Activated CD4-positive, alpha-beta T cell treated with anti-CD3 and anti-CD28 coated beads, Interleukin-2, amount 50 U/mL, for 1 hour (primary cell): ENCODE data around the gene MAPK11.
"Not testable (repeated sequence)": the region's sequence is repeated elsewhere in the genome, so short reads cannot be mapped to it uniquely, and the experiment has no call there.

Experiments
- DNase-seq: peaks from one replicate; pipeline ENCODE4 v3.0.0-alpha.2; 2020

Gene MAPK11

DNA sequence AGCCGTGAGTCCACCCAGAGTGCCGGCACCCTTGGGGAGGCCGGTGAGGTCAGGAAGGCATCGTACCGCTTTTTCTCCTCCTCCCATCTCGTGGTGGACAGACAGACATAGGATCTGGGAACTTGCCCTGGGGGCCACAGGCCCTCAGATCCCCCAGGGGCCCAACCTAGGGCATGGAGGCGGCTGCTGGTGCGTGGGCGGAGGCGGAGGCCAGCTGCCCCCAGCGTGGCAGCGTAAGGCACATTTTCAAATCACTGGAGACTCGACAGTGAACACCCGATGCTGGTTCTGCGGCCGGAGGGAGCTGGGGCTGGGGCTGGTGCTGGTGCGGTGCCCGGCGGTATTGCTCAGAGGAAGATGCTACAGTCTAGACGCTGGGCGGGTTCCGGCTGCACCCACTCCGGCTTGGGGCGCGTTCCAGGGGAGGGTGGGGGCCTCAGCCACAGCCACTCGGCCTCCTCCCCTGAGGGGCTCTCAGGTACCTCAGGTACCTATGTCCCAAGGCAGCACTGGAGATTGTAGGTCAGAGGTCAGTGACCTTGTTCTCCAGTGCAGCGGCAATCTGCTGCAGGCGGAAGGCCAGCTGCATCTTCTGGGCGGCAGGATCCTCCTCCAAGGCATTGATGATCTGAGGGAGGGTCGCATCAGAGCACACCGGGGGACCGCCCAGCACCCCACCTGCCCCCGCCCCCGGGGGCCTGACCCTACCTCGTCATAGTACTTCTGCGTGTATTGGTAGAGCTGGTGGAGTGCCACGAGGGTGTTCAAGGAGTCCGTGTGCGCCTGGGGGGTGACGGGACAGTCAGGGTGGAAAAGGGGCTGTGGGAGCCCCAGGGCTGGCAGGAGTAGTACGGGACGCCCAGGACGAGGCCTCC is 5.2 kb upstream of the MAPK11 start:
- no peak for DNase-seq

DNA sequence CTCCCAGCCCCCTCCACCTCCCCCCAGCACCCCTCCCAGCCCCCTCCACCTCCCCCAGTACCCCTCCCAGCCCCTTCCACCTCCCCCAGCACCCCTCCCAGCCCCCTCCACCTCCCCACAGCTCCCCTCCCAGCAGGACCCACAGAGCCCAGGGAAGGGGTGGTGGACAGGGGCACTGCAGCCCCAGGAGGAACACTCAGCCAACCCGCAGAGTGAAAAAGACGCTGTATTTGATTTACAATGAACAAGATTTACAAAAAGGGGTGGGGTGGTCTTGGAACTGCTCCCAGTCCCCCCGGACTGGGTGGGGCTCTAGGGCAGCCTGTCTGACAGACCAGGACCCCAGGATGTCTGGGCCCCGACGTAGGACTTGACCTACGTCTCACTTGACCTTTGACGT is 4.6 kb upstream of the MAPK11 start:
- no peak for DNase-seq

- DNase-seq: peak; percentile 34
These were observed 4.1 kb upstream of the MAPK11 start for GRCh38 chr22:50274311-50274710.

DNA sequence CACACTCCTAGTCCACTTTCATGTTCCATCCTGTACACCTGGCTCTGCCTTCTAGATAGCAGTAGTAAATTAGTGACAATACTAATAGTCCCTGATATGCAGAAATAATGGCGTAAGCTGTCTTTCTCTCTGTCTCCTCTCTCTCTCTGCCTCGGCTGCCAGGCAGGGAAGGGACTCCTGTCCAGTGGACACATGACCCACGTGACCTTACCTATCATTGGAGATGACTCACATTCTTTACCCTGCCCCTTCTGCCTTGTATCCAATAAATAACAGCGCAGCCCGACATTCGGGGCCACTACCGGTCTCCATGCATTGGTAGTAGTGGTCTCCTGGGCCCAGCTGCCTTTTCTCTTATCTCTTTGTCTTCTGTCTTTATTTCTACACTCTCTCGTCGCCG is 3.6 kb upstream of the MAPK11 start:
- not testable (repeated sequence) for DNase-seq

DNA sequence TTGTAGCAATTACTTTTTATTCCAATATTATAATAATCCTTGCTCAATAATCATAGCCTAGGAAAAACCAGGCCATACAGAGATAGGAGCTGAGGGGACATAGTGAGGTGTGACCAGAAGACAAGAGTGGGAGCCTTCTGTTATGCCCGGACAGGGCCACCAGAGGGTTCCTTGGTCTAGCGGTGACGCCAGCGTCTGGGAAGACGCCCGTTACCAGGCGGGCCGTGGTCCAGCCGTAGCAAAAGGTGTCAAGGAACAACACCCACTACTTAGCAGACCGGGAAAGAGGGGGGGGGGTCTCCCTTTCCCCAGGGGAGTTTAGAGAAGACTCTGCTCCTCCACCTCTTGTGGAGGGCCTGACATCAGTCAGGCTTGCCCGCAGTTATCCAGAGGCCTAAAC is 3.2 kb upstream of the MAPK11 start:
- not testable (repeated sequence) for DNase-seq

GRCh38 chr22:50272044-50272802 is 2.0 kb upstream of the MAPK11 start:
- no peak for DNase-seq

GRCh38 chr22:50271519-50271970 is 1.4 kb upstream of the MAPK11 start:
- peak; percentile 53 for DNase-seq

GRCh38 chr22:50270666-50271394 is 650 bp upstream of the MAPK11 start:
- peak; percentile 73 for DNase-seq

DNA sequence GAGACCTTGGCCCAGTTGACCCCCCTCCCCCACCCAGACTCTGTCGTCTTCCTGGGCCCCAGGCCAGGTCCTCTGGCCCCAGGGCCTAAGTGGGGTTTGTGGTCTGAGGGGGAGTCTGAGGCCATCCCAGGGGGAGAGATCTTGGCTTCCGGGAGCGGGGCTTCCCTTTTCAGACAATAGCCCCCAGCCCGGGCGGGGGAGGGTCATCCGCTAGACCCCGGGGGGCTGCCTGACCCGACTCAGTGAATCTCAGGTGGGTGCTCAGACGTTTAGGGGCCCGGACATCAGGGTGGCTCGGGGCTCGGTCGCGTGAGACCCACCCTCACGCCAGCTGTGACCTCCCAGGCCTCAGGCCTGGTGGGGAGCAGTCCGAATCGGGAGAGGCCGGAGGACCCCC is 609 bp downstream of the MAPK11 start:
- DNase-seq: no peak

GRCh38 chr22:50268655-50269113 is 1.5 kb downstream of the MAPK11 start:
- no peak for DNase-seq

GRCh38 chr22:50267591-50268390 is 2.4 kb downstream of the MAPK11 start:
- DNase-seq: peak; percentile 59

DNA sequence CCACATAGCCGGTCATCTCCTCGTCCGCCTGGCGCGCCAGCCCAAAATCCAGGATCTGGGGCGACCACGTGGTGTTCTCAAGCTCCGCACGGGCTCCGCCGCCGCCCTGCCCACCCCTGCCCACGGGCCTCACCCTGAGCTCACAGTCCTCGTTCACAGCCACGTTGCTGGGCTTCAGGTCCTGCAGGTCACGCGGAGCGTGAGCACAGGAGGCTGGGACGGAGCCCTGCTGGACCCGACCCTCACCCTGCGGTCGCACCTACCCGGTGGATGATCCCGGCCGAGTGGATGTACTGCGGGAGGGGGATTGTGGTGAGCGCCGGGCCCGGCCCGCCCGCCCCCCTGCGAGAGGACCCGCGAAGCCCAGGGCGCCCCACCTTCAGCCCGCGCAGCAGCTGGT is 3.2 kb downstream of the MAPK11 start:
- no peak for DNase-seq

- DNase-seq: no peak
These were observed 5.1 kb downstream of the MAPK11 start for GRCh38 chr22:50264946-50265669.

DNA sequence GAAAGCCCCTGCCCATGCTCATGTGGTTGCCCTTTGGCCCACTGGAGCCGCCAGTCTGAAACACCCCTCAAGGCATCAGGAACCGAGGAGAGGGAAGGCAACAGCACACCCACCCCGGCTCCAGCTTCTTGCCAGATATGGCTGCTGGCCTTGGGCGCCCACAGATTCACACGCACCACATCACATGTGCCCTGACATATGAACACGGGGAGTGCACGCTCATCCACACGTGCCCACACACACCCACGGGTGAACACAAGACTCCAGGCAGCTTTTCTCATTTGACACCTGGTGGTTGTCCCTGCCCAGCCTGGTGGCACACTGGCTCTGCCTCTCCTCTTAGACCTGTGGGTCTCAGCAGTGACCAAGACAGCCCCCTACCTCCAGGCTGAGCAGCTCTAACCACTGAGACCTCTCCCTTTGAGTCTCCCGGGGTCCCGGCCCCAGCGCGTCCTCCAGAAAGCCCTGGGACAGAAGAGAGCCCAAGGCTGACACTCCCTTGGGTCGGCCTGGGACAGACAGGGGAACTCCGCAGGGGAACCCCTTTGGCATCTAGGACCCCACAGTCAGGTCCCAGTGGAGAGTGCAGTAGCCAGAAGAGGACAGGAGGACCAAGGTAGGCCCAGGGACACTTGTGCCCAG is 6.0 kb downstream of the MAPK11 start:
- no peak for DNase-seq

GRCh38 chr22:50262973-50263617 is 7.1 kb downstream of the MAPK11 start:
- DNase-seq: no peak

DNA sequence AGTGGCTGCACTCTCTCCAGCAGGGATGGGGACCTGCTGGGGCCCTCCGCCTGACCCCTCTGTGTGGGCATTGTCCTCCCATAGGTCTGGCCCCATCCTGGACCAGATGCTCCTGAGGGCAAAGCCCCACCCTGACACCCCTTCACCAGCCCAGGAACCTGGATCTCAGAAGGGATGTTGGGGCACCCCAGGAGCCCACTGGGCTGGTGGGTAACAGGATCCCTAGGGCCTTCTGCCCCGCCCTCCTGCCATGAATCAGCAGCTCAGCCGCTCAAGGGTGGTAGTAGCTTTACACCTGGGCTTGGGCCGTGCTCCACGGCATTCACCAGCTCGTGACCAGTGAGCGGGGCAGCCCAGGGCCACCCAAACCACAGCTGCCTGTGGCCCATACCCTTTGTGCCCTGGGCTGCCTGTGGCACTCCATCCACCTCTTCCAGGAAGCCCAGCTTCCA is 7.7 kb downstream of the MAPK11 start:
- DNase-seq: no peak

- DNase-seq: no peak
These were observed 8.3 kb downstream of the MAPK11 start, which contains the start of gene MAPK12 for GRCh38 chr22:50261615-50262459. Gene MAPK12, minus strand, starts transcription at chr22:50261683. Its CDS starts 174 bp downstream, at chr22:50261509.

- no peak for DNase-seq
These were observed 9.2 kb downstream of the MAPK11 start for GRCh38 chr22:50260801-50261614.

GRCh38 chr22:50260434-50260800 is 9.8 kb downstream of the MAPK11 start:
- DNase-seq: no peak
